WTC11 (cell line): Measurements from ENCODE around the gene SIGLEC15. TPM values are rescaled to one million over a fixed set of nuclear protein-coding genes. Genes with fewer than 3 reads are reported as not detected.

ENCODE experiments used
- ATAC-seq: fragments of 200-7000 bp; cut with Tn5 transposase; 2 replicates; pipeline ENCODE4 v1.10.0; 2021; ENCODE audit warnings: mild to moderate bottlenecking, moderate library complexity
- CTCF ChIA-PET: fragments of 300-600 bp; sonication (Branson Sonifier 250); formaldehyde crosslinking; loops from one replicate; lab custom pipeline; 2021; ENCODE audit warnings: antibody characterized with exemption; lab: Charles Lee
- POLR2A ChIA-PET: fragments of 350-600 bp; sonication (Branson Sonifier 250); formaldehyde crosslinking; loops from one replicate; lab custom pipeline; 2021; ENCODE audit warnings: antibody characterized with exemption; lab: Charles Lee
- DNase-seq: peaks from one replicate; pipeline ENCODE4 v3.0.0; 2021; ENCODE audit warnings: low spot score
- H3K27ac Mint-ChIP-seq: 2 replicates; pipeline ENCODE4 v1.8.0; 2021; ENCODE audit warnings: mixed read lengths
- H3K27me3 Mint-ChIP-seq: 2 replicates; pipeline ENCODE4 v1.8.0; 2021; ENCODE audit warnings: low read depth, mild to moderate bottlenecking, moderate library complexity, mixed read lengths
- H3K36me3 Mint-ChIP-seq: 2 replicates; pipeline ENCODE4 v1.8.0; 2021; ENCODE audit warnings: mixed read lengths
- H3K4me1 Mint-ChIP-seq: 2 replicates; pipeline ENCODE4 v1.8.0; 2022; ENCODE audit warnings: mixed read lengths
- H3K4me3 Mint-ChIP-seq: 2 replicates; pipeline ENCODE4 v1.8.0; 2021; ENCODE audit warnings: mild to moderate bottlenecking, moderate library complexity, mixed read lengths
- H3K9me3 Mint-ChIP-seq: 2 replicates; pipeline ENCODE4 v1.8.0; 2021; ENCODE audit warnings: mixed read lengths
- ATF2 ChIP-seq: sonication (generic); formaldehyde crosslinking; IDR thresholded peaks from 2 replicates; pipeline ENCODE4 v1.8.1; 2022; ENCODE audit warnings: low read depth, missing genetic modification reagents, borderline replicate concordance
- CBFB ChIP-seq: sonication (generic); formaldehyde crosslinking; IDR thresholded peaks from 2 replicates; pipeline ENCODE4 v1.8.1; 2022; ENCODE audit warnings: mild to moderate bottlenecking, low read depth, missing genetic modification reagents
- CREB1 ChIP-seq: sonication (generic); formaldehyde crosslinking; IDR thresholded peaks from 2 replicates; pipeline ENCODE4 v1.8.0; 2023; ENCODE audit warnings: mild to moderate bottlenecking, missing genetic modification reagents
- E2F5 ChIP-seq: sonication (generic); formaldehyde crosslinking; IDR thresholded peaks from 2 replicates; pipeline ENCODE4 v1.8.1; 2022; ENCODE audit warnings: mild to moderate bottlenecking, moderate library complexity, missing genetic modification reagents
- ESRRA ChIP-seq: sonication (generic); formaldehyde crosslinking; IDR thresholded peaks from 2 replicates; pipeline ENCODE4 v1.8.1; 2022; ENCODE audit warnings: mild to moderate bottlenecking, missing genetic modification reagents, borderline replicate concordance
- FOXK1 ChIP-seq: sonication (generic); formaldehyde crosslinking; IDR thresholded peaks from 2 replicates; pipeline ENCODE4 v1.8.0; 2022; ENCODE audit warnings: mild to moderate bottlenecking, moderate library complexity, missing genetic modification reagents
- JAZF1 ChIP-seq: fragments of 250-450 bp; sonication (Bioruptor Pico); IDR thresholded peaks from 2 replicates; pipeline ENCODE4 v1.9.0; 2021; ENCODE audit warnings: moderate library complexity, mild to moderate bottlenecking, inconsistent platforms
- NFYB ChIP-seq: sonication (generic); formaldehyde crosslinking; conservative IDR thresholded peaks from 2 replicates; pipeline ENCODE4 v1.8.0; 2022; ENCODE audit warnings: low read depth, missing genetic modification reagents
- NR2C2 ChIP-seq: sonication (generic); formaldehyde crosslinking; IDR thresholded peaks from 2 replicates; pipeline ENCODE4 v1.8.0; 2022; ENCODE audit warnings: mild to moderate bottlenecking, missing genetic modification reagents
- TEAD1 ChIP-seq: sonication (generic); formaldehyde crosslinking; IDR thresholded peaks from 2 replicates; pipeline ENCODE4 v1.8.0; 2022; ENCODE audit warnings: mild to moderate bottlenecking, missing genetic modification reagents
- ZNF532 ChIP-seq: fragments of 250-450 bp; sonication (Bioruptor Pico); IDR thresholded peaks from 2 replicates; pipeline ENCODE4 v1.9.0; 2021; ENCODE audit warnings: mild to moderate bottlenecking, borderline replicate concordance
- total RNA-seq: library from RNA; stranded (reverse); gene quantifications from 3 replicates; pipeline ENCODE4 v1.2.3, GENCODE V29; 2021
- TF ChIP-seq, protein P1 (sequence below): sonication (generic); formaldehyde crosslinking; IDR thresholded peaks from 2 replicates; pipeline ENCODE4 v1.8.0; 2023; ENCODE audit warnings: missing genetic modification reagents, mild to moderate bottlenecking, borderline replicate concordance
- TF ChIP-seq, protein P2 (sequence below): sonication (generic); formaldehyde crosslinking; IDR thresholded peaks from 2 replicates; pipeline ENCODE4 v1.8.1; 2023; ENCODE audit warnings: mild to moderate bottlenecking, moderate library complexity, missing genetic modification reagents
- TF ChIP-seq, protein P3 (sequence below): fragments of 250-450 bp; sonication (Bioruptor Pico); conservative IDR thresholded peaks from 2 replicates; pipeline ENCODE4 v1.9.0; 2021; ENCODE audit warnings: mild to moderate bottlenecking

The SIGLEC15 gene
- total RNA-seq, 1 experiment from 2014 or later, result not detected

GRCh38 chr18:45841060-45841764 lies 15.7 kb downstream of the SIGLEC15 start:
- H3K9me3 Mint-ChIP-seq, result no peaks in the 10 kb centered on the region
- no peak overlapping the region for H3K27ac Mint-ChIP-seq
- TF ChIP-seq FOXK1 (CRISPR knock-in tag), result no peak
- TF ChIP-seq ESRRA, result no peak
- no peak for TF ChIP-seq ATF2 (CRISPR knock-in tag)
- no peak for TF ChIP-seq E2F5 (CRISPR knock-in tag)
- DNase-seq (no peak), ATAC-seq (no peak)
- CTCF ChIA-PET, result no interaction called here
- no peaks in the 10 kb centered on the region for H3K36me3 Mint-ChIP-seq
- POLR2A ChIA-PET, result no interaction called here
- peaks cover 31% of the 10 kb centered on the region for H3K27me3 Mint-ChIP-seq
- peaks cover 21% of the 10 kb centered on the region for H3K4me1 Mint-ChIP-seq
- no peak overlapping the region for H3K4me3 Mint-ChIP-seq

DNA sequence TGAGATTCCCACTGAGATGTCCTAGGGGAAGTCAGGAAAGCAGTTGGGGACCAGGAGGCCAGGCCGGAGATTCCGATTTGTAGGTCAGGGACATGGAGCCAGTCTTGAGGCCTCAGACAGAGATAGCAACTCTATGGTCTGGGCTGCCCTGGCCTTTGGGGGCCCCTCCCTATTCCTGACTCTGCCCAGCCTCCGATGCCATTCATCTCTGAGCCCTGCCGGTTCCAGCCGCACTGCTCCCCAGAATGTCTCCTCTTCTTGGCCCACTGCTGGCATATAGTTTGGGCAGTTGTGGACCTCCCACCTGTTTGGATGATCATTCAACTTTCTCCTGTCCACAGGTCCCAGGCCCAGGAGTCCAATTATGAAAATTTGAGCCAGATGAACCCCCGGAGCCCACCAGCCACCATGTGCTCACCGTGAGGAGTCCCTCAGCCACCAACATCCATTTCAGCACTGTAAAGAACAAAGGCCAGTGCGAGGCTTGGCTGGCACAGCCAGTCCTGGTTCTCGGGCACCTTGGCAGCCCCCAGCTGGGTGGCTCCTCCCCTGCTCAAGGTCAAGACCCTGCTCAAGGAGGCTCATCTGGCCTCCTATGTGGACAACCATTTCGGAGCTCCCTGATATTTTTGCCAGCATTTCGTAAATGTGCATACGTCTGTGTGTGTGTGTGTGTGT lies 16.4 kb downstream of the SIGLEC15 start:
- H3K4me1 Mint-ChIP-seq, result peaks cover 14% of the 10 kb centered on the region
- H3K36me3 Mint-ChIP-seq, result no peaks in the 10 kb centered on the region
- H3K9me3 Mint-ChIP-seq, result no peaks in the 10 kb centered on the region
- no peak for DNase-seq
- ChIA-PET CTCF (no interaction called here), POLR2A (no interaction called here)
- H3K4me3 Mint-ChIP-seq, result no peak overlapping the region
- ATAC-seq, result no peak
- H3K27ac Mint-ChIP-seq, result no peak overlapping the region
- H3K27me3 Mint-ChIP-seq, result peaks cover 24% of the 10 kb centered on the region
- TF ChIP-seq NR2C2 (CRISPR knock-in tag) (no peak), NFYB (no peak), TEAD1 (CRISPR knock-in tag) (no peak), CREB1 (CRISPR knock-in tag) (no peak), ZNF532 (CRISPR knock-in tag) (no peak), JAZF1 (CRISPR knock-in tag) (no peak), CBFB (CRISPR knock-in tag) (no peak)
- TF ChIP-seq, protein P1, sequence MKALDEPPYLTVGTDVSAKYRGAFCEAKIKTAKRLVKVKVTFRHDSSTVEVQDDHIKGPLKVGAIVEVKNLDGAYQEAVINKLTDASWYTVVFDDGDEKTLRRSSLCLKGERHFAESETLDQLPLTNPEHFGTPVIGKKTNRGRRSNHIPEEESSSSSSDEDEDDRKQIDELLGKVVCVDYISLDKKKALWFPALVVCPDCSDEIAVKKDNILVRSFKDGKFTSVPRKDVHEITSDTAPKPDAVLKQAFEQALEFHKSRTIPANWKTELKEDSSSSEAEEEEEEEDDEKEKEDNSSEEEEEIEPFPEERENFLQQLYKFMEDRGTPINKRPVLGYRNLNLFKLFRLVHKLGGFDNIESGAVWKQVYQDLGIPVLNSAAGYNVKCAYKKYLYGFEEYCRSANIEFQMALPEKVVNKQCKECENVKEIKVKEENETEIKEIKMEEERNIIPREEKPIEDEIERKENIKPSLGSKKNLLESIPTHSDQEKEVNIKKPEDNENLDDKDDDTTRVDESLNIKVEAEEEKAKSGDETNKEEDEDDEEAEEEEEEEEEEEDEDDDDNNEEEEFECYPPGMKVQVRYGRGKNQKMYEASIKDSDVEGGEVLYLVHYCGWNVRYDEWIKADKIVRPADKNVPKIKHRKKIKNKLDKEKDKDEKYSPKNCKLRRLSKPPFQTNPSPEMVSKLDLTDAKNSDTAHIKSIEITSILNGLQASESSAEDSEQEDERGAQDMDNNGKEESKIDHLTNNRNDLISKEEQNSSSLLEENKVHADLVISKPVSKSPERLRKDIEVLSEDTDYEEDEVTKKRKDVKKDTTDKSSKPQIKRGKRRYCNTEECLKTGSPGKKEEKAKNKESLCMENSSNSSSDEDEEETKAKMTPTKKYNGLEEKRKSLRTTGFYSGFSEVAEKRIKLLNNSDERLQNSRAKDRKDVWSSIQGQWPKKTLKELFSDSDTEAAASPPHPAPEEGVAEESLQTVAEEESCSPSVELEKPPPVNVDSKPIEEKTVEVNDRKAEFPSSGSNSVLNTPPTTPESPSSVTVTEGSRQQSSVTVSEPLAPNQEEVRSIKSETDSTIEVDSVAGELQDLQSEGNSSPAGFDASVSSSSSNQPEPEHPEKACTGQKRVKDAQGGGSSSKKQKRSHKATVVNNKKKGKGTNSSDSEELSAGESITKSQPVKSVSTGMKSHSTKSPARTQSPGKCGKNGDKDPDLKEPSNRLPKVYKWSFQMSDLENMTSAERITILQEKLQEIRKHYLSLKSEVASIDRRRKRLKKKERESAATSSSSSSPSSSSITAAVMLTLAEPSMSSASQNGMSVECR, result no peak
- TF ChIP-seq, protein P2, sequence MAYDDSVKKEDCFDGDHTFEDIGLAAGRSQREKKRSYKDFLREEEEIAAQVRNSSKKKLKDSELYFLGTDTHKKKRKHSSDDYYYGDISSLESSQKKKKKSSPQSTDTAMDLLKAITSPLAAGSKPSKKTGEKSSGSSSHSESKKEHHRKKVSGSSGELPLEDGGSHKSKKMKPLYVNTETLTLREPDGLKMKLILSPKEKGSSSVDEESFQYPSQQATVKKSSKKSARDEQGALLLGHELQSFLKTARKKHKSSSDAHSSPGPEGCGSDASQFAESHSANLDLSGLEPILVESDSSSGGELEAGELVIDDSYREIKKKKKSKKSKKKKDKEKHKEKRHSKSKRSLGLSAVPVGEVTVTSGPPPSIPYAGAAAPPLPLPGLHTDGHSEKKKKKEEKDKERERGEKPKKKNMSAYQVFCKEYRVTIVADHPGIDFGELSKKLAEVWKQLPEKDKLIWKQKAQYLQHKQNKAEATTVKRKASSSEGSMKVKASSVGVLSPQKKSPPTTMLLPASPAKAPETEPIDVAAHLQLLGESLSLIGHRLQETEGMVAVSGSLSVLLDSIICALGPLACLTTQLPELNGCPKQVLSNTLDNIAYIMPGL, result no peak
- TF ChIP-seq, protein P3, sequence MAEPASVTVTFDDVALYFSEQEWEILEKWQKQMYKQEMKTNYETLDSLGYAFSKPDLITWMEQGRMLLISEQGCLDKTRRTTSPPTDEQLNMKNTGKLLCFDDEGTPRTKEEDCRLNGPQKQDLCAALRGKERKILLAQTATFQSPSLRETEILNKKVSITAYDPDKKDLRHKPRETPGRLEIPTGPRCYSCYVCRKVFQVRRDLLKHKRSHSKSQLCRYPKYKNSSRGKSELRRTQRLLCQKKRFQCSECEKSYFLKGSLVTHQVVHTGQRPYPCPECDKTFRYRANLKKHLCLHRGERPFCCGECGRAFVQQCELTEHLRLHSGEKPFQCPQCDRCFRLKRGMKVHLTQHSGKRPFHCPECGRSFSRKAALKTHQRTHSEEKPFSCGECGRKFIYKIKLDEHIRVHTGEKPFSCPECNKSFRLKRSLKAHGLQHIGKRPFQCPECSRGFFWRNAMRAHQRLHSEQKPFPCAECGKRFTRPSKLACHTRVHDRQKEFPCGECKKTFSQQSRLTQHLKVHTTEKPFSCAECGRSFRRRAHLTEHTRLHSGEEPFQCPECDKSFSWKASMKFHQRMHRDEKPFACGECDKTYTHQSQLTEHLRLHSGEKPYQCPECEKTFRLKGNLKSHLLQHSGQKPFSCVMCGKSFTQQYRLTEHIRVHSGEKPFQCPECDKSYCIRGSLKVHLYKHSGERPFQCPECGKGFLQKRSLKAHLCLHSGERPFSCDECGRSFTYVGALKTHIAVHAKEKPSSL (CRISPR knock-in tag), result no peak
